Stimulated activated CD8-positive, alpha-beta memory T cell treated with anti-CD3 and anti-CD28 coated beads, Interleukin-12 subunit alpha, Interleukin-12 subunit beta, amount 100 ng/mL, for 24 hours (primary cell): ENCODE measurements around the gene DAAM2.

Experiments
- DNase-seq: peaks from one replicate; pipeline ENCODE4 v3.0.0-alpha.2; 2020; ENCODE audit errors: extremely low read depth

DAAM2 gene

DNA sequence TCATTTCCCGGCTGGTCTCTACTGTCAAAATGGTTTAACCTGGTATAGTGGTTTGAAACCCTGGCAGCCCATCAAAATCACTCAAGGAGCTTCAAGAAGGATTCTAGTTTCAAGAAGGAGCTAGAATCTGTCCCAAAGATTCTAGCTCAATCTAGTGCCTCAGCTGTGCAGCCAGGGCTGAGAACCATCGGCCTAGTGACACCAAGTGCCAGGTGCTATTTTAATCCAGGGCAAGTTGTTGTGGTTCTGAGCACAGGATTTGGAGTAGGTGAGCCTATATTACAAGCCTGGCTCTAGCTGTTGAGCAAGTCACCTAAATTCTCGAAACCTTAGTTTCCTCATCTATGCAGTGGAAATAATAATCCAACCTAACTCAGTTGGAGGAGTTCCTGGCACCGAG, 138.4 kb downstream of the DAAM2 start:
- DNase-seq = no peak

DNA sequence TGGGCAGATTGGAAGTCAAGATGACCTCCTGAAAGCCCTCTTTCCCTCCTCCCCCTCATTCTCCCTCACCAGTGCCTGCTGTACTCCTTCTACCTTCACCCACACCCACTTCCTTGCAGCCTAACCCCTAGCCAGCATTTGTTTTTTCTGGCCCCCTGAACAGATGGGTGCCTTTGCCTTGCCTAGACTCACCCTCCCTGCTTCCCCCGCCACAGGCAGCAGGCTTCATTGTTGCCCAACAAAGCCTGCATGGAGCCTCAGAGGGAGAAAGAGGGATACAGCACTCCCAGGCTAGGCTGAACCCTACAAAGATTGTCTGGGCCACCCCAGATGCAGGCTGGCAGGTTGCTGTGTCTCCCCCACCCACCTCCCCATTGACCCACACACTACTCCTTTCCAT, 139.4 kb downstream of the DAAM2 start:
- no peak for DNase-seq

DNA sequence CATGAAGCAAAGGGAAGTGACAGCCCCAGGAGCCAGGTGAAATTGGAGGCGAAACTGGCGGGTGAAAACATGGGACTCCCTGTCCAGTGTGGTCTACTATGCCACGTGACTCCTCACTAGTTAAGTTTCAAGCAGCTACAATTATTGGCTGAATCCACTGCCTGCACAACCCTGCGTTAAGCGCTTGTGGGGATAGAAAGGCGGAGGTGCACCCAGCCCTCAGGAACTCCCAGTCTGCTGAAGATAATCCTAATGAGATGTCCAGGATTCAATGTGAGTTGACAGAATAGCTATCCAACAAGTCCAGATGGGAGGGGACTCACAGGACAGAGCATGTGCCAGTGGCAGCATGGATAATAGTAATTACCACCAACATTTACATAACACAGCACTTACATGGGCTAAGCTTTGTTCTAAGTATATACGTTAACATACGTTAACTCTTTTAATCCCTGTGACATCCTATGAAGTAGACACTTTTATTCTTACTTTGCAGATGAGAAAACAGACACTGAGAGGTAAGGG, 140.3 kb downstream of the DAAM2 start:
- no peak for DNase-seq

DNA sequence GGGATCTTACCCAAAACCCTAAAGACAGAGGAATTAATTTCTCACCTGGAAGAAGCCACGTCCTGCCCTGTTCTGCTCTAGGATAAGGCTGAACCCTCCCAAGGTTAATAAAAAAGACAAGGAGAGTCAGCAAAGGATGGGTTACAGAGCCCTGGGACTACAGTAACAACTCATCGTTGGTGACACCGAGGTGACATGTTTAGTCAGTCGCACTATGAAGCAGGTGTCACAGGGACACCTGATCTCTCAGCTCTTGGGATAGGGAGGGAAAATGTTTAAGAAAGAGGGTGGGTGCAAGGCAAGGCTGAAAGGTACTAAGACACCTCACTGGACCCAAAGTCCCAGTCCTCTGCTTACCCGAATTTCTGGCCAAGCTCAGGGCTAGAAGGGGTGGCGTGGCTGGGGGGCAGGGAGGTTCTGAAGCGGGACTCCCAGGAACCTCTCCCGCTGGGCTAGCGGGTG, 141.5 kb downstream of the DAAM2 start:
- DNase-seq = no peak

DNA sequence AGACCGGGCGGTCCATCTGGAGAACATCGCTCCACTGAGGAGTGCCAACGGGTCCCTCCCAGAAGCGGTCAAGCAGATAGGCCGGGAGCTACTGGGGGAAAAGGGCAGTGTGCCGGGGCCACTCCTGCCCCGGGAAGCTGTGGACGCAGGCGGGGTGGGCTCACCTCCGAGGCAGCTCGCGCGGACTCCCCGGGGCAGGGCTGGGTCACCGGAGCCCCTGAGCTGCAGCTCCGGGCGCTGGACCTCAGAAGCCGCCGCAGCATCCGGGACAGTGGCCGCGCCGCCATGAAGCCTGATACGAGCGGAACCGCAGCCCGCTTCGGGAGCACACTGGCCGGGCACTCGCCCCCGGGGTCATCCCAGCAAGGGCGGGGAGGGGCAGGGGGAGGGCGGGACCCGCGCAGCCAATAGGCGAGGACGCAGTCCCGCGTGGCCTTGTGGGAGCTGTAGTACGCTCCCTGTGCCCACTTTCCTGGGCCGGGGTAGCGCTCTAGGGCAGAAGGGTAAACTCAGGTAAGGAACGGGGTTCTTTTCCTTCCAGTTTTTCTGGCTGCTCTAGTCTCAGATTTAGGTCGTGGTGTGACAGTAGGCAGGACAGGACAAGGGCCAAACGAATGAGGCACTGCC, 142.1 kb downstream of the DAAM2 start, which contains the start of gene MOCS1:
Gene MOCS1, minus strand, starts transcription at position 332 of the 627 bp plus-strand sequence. Its CDS starts 45 bp downstream, at position 287.
- DNase-seq = no peak

DNA sequence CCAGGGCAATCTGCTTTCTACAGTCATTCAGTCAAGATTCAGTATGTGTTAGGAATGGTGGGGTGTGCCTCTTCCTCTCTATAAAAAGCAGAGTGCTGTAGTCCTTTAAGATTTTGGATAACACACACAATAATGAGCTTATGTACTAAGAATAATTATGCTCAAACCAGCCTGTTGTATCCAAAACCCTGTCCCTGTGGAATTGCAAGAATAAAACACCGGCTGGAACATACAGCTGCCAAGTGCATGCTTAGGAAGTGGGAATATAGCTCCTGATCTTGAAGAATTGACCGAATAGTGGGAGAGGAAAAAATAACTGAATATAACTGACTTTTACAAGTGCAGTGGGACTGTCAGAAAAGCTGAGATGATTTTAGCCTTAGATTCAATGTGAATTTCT, 143.1 kb downstream of the DAAM2 start:
- no peak for DNase-seq

DNA sequence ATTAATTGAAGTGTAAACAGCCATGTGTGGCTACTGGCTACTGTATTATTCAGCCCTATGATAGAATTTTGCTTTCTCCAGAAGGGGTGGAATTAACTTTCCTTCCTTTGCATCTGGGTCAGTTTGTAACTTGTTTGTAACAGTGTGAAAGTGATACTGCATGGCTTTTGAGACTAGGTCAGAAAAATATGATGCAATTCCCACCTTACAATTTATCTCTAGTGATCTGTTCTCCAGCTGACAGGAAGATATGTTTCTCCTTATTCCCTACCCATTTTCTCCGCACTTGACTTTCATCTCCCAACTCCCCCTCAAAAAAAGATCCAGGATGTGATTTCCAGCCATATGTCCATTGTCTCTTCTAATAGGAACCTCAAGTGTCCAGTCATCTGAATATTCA, 144.7 kb downstream of the DAAM2 start:
- DNase-seq = no peak

DNA sequence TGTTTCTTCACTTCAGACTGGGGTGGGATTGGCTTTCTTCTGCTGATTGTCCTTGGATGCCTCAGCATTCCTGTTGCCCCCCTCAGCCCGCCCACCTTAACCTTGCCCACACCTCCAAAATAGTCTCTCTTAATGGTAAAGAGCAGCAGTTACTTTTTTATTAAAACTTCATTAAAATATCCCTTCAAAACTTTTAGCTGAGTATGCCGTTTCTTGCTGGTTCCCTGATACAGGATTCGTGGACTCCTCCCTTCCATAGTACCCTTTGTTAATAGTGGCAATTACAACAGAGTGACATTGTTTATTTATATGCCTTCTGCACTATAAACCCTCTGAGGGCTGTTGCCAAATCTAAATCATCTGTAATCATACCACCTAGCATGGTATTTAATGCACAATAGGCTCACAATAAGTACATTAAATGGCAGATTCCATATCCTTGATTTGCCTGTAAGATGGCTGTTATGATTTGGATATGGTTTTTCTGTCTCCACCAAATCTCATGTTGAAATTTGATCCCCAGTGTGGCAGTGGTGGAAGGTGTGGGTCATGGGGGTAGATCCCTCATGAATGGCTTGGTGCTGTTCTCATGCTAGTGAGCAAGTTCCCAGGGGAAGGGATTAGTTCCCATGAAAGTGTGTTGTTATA, 145.6 kb downstream of the DAAM2 start:
- DNase-seq = no peak

DNA sequence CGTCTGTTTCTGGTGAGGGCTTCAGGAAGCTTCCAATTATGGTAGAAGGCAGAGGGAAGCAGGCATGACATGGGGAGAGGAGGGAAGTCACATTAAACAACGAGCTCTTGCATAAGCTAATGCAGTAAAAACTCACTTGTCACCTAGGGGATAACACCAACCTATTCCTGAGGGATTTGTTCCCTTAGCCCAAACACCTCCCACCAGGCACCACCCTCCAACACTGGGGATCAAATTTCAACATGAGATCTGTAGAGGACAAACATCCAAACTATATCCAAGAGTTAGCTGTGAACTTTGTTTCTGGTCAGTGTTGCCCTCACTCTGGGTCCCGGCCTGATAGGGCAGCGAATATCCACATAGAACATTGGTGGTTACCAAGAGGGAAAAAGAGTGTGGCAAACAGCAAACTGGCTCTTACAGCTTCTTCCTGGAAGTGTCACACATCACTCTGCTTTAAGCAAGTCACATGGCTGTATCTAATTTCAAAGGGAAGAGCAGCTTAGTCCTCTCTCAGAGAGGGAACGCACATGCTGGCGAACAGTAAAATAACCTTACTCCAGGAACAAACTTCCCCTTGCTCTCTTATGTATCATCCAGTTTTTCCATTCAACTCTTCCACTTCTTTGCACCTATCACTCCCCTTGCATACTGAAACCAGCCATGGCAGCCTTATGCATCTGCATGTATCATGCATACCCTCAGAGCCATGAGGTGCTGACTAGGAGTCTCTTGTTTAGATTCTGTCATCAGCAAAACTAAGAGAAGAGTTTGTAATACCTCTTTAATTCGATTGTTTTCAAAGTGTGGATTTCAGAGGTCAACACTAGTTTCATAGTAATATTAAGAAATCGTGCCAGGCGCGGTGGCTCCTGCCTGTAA, 146.8 kb downstream of the DAAM2 start:
- no peak for DNase-seq

DNA sequence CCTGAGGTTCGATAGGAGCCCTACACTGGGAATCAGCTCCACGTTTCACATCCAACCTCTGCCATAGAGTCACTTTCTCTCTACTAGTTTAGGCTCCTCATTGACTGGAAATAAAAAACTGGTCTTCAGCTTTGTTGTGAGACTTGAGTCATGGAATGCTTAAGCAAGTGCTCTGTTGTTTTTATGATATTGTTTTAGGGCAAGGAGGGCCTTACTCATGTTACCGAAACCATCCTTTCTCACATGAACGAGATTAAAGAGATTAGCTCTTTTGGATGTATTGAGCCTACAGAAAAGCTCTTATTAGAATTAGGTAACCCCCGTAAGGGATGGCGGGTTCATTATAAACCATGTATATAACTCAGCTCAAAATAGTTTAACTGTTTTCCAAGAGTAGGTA, 149.0 kb downstream of the DAAM2 start:
- no peak for DNase-seq

DNA sequence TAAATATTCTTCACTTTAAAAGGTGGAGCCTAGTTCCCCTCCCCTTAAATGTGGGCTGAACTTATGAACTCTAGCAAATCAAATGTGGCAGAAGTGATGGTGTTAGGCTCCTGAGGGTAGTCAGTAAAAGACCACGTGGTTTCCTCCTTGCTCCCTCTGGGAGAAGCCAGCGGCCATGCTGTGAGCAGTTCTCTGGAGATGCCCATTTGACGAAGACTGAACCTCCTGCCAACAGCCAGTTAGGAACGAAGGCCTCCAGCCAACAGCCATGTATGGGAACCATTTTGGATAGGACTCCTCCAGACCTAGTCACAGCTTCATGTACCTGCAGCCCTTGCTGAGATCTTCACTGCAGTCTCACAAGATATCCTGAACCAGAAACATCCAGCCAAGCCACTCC, 149.6 kb downstream of the DAAM2 start:
- DNase-seq = no peak

DNA sequence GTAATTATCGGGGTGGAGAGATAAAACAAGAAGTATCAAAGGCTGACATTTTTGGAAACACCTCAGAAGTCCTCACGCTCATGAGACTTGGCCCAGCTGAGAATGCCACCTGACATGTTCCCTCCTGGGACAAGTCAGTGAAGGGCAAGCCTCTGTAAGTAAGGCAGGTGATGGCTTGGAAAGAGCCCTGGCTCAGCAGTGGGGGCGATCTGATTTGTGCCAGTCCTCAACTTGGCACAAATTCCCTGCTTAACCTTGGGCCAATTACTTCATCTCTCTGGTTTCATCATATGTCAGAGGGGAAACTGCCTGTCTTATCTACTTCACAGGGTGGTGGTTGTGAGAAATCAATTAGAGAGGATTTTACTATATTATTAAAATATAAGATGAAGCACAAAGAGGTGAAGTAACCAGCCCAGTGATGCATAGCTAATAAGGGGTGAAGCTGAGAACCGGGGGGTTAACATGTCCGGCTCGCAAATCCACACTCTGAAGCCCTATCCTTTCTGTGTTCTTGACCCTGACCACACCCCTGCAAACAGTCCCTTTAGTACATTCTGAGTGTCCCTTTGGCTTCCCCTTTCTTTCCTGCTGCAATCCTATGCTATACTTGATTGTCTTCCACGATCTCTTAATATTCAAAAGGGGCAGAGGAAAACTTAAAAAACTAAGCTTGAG, 150.9 kb downstream of the DAAM2 start:
- no peak for DNase-seq

DNA sequence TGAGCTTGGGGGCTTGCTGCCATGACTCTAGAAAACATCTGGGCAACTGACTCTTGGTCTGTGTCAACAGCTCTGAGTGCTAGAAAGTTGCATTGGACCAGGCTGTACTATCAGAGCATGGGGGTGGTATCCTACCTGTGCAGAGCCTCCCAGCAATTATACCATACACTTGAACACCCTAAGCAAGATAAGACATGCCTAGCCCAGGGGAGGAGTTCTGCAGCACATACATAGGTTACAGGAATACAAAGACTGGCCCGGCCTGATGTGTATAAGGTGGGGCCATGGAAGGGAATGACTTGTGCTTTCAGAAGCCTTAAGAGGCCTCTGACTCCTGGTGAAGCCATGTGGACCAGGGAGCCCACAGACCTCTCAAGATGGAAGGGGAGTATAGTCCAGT, 153.4 kb downstream of the DAAM2 start:
- DNase-seq = no peak

DNA sequence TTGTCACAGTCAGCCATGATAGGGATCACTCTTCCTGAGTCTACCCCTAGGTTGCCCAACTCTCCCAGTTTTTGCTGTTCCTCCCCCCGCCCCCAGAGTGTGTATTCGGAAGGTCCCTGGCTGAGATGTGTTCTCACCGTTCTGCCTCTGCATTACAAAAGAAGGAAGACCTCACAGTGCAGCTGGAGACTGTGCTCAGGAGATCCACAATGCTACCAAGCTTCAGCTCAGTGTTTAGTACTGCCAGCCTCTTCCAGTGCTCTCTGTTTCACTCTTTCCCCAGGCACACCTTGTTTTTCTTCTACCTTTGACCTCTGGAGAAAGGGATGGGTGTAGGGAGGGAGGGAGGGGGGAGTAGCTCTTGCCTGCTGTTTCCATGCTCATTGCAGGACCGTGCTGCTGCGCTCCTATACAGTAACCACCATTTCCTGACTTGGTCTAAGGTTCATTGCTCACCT, 155.5 kb downstream of the DAAM2 start:
- no peak for DNase-seq

DNA sequence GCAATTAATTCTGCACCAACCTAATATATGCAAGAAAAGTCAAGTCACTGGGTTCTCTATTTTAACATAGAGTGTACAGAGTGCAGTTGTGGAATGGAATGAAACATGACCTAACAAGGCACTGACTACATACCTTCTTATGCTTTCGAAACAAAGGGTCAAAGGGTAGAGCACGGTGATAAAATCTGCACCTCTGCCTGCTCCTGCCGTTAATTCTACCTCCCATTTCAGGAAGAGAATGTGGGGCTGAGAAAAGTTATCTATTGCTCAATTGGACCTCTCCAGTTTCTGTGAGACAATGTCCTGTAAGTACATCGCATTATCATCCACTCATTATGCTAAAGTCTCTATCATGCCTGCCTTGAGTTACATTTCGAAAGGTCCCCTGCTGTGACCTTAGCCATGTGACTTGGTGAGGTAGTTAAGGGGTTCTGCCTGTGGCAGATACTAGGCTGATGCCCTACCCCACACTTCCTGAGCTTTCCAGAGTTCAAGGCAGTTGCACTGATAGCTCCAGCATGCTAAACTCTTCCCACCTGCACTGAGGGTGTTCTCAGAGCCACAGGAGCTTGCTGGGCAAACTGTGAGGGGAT, 156.1 kb downstream of the DAAM2 start:
- DNase-seq = no peak

DNA sequence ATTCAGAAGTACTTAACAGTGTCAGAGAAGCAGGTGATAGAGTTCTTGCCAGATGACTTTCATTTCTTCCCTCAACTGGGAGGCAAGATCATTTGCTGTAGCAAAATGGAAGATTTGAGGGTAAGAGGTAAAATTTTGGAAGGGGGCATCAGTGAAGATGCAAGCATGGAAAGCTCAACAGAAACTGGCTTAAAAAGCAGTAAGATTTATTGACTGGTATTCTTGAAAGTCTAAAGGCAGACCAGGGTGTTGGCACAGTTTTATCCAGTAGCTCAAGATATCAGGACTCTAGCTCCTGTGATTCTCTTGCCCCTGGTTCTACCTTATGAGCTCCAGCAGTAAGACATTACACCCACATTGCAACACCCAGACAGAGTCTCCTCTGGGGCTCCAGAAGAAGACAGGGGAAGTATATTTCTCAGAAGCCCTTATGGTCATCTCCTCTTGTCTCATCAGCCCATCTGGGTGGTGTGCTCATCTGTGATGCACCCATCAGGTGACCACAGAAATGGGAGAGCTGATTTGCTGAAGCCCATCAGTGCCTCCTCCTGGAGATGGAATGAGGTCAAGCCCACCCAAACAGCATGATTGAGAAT, 158.0 kb downstream of the DAAM2 start:
- DNase-seq = no peak

DNA sequence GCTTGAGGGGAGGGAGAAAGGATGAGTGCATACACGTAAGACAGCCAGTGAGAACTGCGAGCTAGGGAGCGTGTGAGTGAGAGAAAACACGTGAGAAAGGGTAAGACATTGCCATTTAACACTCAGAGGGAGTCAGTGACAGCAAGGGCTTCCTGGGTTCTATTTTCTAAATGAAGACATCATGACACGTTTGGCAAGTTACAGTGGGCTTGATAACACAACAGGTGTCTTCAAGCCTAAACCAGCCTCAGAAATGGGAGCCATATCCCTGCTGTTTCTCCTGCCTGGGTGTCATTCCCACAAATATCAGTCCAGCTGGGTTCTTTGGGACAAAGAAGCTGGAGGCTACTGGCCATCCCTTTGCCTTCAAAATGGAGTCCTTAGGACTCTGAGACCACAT, 159.0 kb downstream of the DAAM2 start:
- no peak for DNase-seq

DNA sequence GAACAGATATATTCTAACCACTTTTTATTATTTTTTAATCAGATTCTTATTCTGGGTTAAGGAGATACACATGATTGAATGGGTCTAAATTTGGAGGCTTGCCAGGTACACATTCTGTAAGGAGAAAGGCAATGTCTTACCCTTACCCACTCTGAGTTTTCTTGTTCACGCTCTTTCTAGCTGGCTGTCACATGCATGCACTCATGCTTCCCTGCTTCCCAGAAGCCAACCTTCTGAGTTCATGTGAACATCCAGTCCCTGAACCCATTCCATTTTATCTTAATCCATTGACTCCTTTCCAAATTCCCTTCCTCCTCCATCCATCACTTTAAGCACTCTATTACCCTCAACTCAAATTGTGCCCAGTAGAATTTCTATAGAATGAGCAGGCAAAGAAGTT, 159.5 kb downstream of the DAAM2 start:
- no peak for DNase-seq

DNA sequence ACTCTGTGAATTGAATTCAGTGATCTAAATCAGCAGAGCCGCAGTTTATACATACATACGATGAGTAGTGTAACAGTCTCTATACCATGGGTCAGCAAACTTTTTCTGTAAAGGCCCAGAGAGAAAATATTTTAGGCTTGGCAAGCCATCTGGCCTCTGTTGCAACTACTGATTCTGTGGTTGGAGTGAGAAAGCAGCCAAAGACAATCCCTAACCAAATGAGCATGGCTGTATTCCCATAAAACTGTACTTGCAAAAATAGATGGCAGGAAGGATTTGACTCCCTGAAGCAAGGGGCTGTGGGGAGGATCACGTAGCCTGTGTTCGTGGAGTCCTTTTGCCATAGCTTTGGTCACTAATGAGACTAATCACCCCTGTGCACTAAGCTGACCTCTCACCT, 160.0 kb downstream of the DAAM2 start:
- no peak for DNase-seq

DNA sequence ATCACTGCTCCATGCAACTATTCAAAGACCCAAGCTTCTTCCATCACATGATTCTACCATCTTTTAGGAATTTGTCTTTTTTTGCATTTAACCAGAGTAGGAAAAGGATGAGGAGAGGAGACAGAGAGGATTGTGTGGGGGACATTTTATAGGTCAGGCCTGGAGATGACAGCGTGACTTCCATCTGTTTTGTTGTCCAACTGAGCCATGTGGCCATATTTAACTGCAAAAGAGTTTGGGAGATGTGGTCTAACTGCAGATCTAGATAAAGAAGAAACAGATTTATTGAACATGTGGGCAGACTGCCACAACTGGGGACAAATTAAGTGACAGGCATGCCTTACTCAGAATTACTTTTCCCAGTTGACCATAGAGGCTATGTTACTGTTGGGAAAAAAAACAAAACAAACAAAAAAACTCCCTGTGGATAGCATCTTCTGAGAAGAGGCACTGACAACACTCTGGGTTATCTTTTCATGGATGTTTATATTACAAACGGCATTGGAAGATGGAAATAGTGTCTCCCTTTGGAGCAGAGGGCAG, 161.0 kb downstream of the DAAM2 start:
- no peak for DNase-seq
